Measurements from ENCODE around the gene COL23A1. TPM values are rescaled to one million over a fixed set of nuclear protein-coding genes. Genes with fewer than 3 reads are reported as not detected.

Gene COL23A1
- total RNA-seq, 1 experiment from 2014 or later: 0.18 TPM

- H3K36me3 ChIP-seq (ENCODE audit: control insufficient read depth, insufficient read depth, low read length): peaks cover 4% of the 10 kb centered on the region; the same call in 1 of the 2 replicates
These were observed 361.6 kb downstream of the COL23A1 start for GRCh38 chr5:178228609-178229008.

GRCh38 chr5:178227929-178228328, 362.3 kb downstream of the COL23A1 start:
- POLR2A ChIA-PET: no interaction called here
- peak overlapping the region; percentile 4 for H3K27ac Mint-ChIP-seq (ENCODE audit: unreplicated experiment)
- H3K27me3 Mint-ChIP-seq (ENCODE audit: insufficient read depth, unreplicated experiment): no peaks in the 10 kb centered on the region
- no peaks in the 10 kb centered on the region for H3K9me3 Mint-ChIP-seq (ENCODE audit: unreplicated experiment)
- H3K4me3 Mint-ChIP-seq (ENCODE audit: unreplicated experiment): no peak overlapping the region
- H3K36me3 Mint-ChIP-seq (ENCODE audit: insufficient read depth, unreplicated experiment): peaks cover 77% of the 10 kb centered on the region
- no peak overlapping the region for H3K4me3 ChIP-seq (ENCODE audit: low read depth, low read length)
- CTCF ChIA-PET: no interaction called here
- peaks cover 4% of the 10 kb centered on the region; the same call in 1 of the 2 replicates for H3K36me3 ChIP-seq (ENCODE audit: control insufficient read depth, insufficient read depth, low read length)
- DNase-seq: no peak
- intact Hi-C loops (cut with micrococcal nuclease; ENCODE audit: unreplicated experiment): no loop called here
- no peaks in the 10 kb centered on the region for H3K9me3 ChIP-seq
- H3K4me1 ChIP-seq: peaks cover 39% of the 10 kb centered on the region
- no peaks in the 10 kb centered on the region for H3K27me3 ChIP-seq (replicated peaks; ENCODE audit: control insufficient read depth, insufficient read depth, low read length)
- TF ChIP-seq CTCF (IDR thresholded peaks at IDR 0.05; ENCODE audit: insufficient read depth in 1 of 2, low read depth in 1 of 2, low read length in 1 of 2, severe bottlenecking in 1 of 2, unreplicated experiment in 1 of 2): no peak
- BruUV-seq (replicated peaks): no TSS peak
- peaks cover 32% of the 10 kb centered on the region for H3K4me1 Mint-ChIP-seq (ENCODE audit: low read depth, unreplicated experiment)

More at GRCh38 chr5:178228609-178229008, 361.6 kb downstream of the COL23A1 start:
- Mint-ChIP-seq H3K4me3 (ENCODE audit: unreplicated experiment) (no peak overlapping the region), H3K9me3 (ENCODE audit: unreplicated experiment) (no peaks in the 10 kb centered on the region), H3K4me1 (ENCODE audit: low read depth, unreplicated experiment) (peaks cover 32% of the 10 kb centered on the region), H3K36me3 (ENCODE audit: insufficient read depth, unreplicated experiment) (peaks cover 70% of the 10 kb centered on the region), H3K27me3 (ENCODE audit: insufficient read depth, unreplicated experiment) (no peaks in the 10 kb centered on the region), H3K27ac (ENCODE audit: unreplicated experiment) (no peak overlapping the region)
- H3K27me3 ChIP-seq (replicated peaks; ENCODE audit: control insufficient read depth, insufficient read depth, low read length): no peaks in the 10 kb centered on the region
- no peak for DNase-seq
- H3K4me1 ChIP-seq: peaks cover 40% of the 10 kb centered on the region
- no peaks in the 10 kb centered on the region for H3K9me3 ChIP-seq
- ChIA-PET CTCF (no interaction called here), POLR2A (no interaction called here)
- no peak overlapping the region for H3K4me3 ChIP-seq (ENCODE audit: low read depth, low read length)
- intact Hi-C loops (cut with micrococcal nuclease; ENCODE audit: unreplicated experiment): no loop called here
- no peak for TF ChIP-seq CTCF (IDR thresholded peaks at IDR 0.05; ENCODE audit: insufficient read depth in 1 of 2, low read depth in 1 of 2, low read length in 1 of 2, severe bottlenecking in 1 of 2, unreplicated experiment in 1 of 2)
- no TSS peak for BruUV-seq (replicated peaks)

- CTCF ChIA-PET: no interaction called here
These were observed 363.0 kb downstream of the COL23A1 start for GRCh38 chr5:178227138-178227659.

More at GRCh38 chr5:178227138-178227659, 363.0 kb downstream of the COL23A1 start:
- intact Hi-C loops (cut with micrococcal nuclease; ENCODE audit: unreplicated experiment): no loop called here
- Mint-ChIP-seq H3K36me3 (ENCODE audit: insufficient read depth, unreplicated experiment) (peaks cover 83% of the 10 kb centered on the region), H3K27me3 (ENCODE audit: insufficient read depth, unreplicated experiment) (no peaks in the 10 kb centered on the region), H3K9me3 (ENCODE audit: unreplicated experiment) (no peaks in the 10 kb centered on the region), H3K27ac (ENCODE audit: unreplicated experiment) (peak overlapping the region; percentile 4), H3K4me1 (ENCODE audit: low read depth, unreplicated experiment) (peaks cover 32% of the 10 kb centered on the region), H3K4me3 (ENCODE audit: unreplicated experiment) (peak overlapping the region; percentile 1)
- no peak overlapping the region for H3K4me3 ChIP-seq (ENCODE audit: low read depth, low read length)
- H3K9me3 ChIP-seq: no peaks in the 10 kb centered on the region
- H3K36me3 ChIP-seq (ENCODE audit: control insufficient read depth, insufficient read depth, low read length): peaks cover 4% of the 10 kb centered on the region; the same call in 1 of the 2 replicates
- BruUV-seq (replicated peaks): no TSS peak
- POLR2A ChIA-PET: no interaction called here
- no peak for DNase-seq
- no peaks in the 10 kb centered on the region for H3K27me3 ChIP-seq (replicated peaks; ENCODE audit: control insufficient read depth, insufficient read depth, low read length)
- peaks cover 36% of the 10 kb centered on the region for H3K4me1 ChIP-seq
- TF ChIP-seq CTCF (IDR thresholded peaks at IDR 0.05; ENCODE audit: insufficient read depth in 1 of 2, low read depth in 1 of 2, low read length in 1 of 2, severe bottlenecking in 1 of 2, unreplicated experiment in 1 of 2): no peak

Measured in Caco-2 (cell line).